22Rv1 (cell line): ENCODE measurements around the gene EIF4E1B.

ENCODE experiments used
- CTCF ChIP-seq: fragments of 450-650 bp; IDR thresholded peaks from 2 replicates; pipeline ENCODE4 v1.5.1; 2017; ENCODE audit warnings: mild to moderate bottlenecking
- ZFX ChIP-seq: fragments of 450-650 bp; IDR thresholded peaks from 2 replicates; pipeline ENCODE4 v1.6.1; 2017; ENCODE audit warnings: antibody characterized with exemption, borderline replicate concordance

DNA sequence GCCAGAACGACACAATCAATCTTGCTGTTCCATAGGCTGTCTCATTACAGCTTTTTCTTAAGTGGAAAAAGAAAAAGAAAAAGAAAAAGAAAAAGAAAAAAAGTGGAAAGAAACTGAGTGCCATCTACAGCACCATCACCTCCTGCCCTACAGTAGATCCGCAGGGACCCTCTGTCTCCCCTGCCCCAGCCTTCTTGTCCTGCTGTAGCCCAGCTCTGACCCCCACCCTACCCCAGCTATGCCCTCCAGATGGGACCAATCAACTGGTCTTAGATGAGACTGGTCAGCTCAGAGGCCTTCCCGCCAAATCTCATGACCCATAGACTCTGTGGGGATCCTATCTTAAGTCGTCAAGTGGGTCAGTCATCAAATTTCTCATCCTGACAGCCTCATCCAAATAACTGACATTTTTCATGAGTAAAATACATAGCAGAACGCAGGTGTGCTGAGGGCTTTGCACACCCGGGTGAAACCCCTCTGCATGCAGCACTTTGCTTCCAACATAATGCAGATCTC is 51.6 kb downstream of the EIF4E1B start:
- no peak for TF ChIP-seq CTCF
- TF ChIP-seq ZFX: no peak
